ENCODE data around the gene TTLL1. TPM values are rescaled to one million over a fixed set of nuclear protein-coding genes. Genes with fewer than 3 reads are reported as not detected.

Gene TTLL1
- total RNA-seq, 1 experiment from 2014 or later, result 5.5 TPM

DNA sequence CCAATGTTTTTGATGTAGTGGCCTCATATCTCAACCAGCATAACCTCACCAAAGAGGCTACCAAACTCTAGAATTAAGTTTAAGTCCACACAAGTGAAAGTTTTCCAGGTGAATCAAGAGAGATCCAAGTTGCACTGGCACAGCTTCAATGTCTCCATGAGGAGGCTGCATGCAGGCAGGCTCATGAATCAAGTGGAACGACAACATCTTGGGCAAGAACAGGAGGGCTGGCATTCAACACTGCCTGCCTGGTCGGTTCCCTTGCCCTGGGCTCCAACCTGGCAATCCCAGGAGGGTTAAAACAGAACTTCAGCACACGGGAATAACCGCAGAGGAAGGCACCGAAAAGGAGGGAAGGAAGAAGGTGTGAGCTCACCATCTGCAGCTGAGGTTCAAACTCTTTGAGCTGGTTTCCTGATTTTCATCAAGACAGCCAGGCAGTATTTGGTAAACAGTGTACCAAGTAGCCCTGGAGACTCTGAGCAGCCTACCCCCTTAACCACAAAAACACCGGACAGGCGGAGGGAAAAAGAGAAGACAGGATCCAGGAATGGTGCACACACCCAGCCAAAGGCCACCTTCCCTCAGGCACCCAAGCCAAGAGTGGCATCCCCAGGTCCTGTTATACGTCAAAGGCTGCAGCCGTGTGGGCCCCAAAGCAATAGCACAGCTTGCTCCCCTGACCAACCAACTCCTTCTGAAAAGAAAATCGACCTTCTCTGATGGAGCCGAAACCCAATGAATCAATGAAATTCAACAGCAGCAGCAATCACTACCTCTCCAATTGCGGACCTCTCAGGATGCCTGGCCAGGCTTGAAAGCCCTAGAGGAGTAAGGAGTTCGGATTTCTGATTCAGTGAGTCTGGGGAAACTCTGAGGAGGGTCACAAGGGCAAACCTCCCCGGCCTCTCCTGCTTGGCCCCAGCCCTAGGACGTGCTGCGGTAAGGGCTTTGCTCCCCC is 75.6 kb downstream of the TTLL1 start:
- H3K9me3 Mint-ChIP-seq, result peaks cover 8% of the 10 kb centered on the region
- peaks cover 6% of the 10 kb centered on the region for H3K36me3 Mint-ChIP-seq
- POLR2A ChIA-PET, result interaction anchor here (0.6 to 2.5 kb wide), 8 partner anchors 9 to 157 kb away, joined by 3 to 12 read pairs (median 3); partner anchors contain the start of gene ARFGAP3
- peaks cover 14% of the 10 kb centered on the region for H3K27me3 Mint-ChIP-seq (ENCODE audit: low read depth)
- TF ChIP-seq, protein P1, sequence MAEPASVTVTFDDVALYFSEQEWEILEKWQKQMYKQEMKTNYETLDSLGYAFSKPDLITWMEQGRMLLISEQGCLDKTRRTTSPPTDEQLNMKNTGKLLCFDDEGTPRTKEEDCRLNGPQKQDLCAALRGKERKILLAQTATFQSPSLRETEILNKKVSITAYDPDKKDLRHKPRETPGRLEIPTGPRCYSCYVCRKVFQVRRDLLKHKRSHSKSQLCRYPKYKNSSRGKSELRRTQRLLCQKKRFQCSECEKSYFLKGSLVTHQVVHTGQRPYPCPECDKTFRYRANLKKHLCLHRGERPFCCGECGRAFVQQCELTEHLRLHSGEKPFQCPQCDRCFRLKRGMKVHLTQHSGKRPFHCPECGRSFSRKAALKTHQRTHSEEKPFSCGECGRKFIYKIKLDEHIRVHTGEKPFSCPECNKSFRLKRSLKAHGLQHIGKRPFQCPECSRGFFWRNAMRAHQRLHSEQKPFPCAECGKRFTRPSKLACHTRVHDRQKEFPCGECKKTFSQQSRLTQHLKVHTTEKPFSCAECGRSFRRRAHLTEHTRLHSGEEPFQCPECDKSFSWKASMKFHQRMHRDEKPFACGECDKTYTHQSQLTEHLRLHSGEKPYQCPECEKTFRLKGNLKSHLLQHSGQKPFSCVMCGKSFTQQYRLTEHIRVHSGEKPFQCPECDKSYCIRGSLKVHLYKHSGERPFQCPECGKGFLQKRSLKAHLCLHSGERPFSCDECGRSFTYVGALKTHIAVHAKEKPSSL (CRISPR knock-in tag; conservative IDR thresholded peaks at IDR 0.05), result no peak
- TF ChIP-seq, protein P2, sequence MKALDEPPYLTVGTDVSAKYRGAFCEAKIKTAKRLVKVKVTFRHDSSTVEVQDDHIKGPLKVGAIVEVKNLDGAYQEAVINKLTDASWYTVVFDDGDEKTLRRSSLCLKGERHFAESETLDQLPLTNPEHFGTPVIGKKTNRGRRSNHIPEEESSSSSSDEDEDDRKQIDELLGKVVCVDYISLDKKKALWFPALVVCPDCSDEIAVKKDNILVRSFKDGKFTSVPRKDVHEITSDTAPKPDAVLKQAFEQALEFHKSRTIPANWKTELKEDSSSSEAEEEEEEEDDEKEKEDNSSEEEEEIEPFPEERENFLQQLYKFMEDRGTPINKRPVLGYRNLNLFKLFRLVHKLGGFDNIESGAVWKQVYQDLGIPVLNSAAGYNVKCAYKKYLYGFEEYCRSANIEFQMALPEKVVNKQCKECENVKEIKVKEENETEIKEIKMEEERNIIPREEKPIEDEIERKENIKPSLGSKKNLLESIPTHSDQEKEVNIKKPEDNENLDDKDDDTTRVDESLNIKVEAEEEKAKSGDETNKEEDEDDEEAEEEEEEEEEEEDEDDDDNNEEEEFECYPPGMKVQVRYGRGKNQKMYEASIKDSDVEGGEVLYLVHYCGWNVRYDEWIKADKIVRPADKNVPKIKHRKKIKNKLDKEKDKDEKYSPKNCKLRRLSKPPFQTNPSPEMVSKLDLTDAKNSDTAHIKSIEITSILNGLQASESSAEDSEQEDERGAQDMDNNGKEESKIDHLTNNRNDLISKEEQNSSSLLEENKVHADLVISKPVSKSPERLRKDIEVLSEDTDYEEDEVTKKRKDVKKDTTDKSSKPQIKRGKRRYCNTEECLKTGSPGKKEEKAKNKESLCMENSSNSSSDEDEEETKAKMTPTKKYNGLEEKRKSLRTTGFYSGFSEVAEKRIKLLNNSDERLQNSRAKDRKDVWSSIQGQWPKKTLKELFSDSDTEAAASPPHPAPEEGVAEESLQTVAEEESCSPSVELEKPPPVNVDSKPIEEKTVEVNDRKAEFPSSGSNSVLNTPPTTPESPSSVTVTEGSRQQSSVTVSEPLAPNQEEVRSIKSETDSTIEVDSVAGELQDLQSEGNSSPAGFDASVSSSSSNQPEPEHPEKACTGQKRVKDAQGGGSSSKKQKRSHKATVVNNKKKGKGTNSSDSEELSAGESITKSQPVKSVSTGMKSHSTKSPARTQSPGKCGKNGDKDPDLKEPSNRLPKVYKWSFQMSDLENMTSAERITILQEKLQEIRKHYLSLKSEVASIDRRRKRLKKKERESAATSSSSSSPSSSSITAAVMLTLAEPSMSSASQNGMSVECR (CRISPR knock-in tag; IDR thresholded peaks at IDR 0.05; ENCODE audit: borderline replicate concordance), result 0 out of 2 replicates have a peak, but pooled peaks have one; percentile 30
- H3K4me1 Mint-ChIP-seq, result peaks cover 33% of the 10 kb centered on the region
- peak overlapping the region; percentile 91 for H3K27ac Mint-ChIP-seq
- H3K4me3 Mint-ChIP-seq, result peak overlapping the region; percentile 95
- DNase-seq (ENCODE audit: low spot score), result no peak
- CTCF ChIA-PET, result interaction anchor here (0.8 to 2.9 kb wide), 6 partner anchors 11 to 146 kb away, joined by 3 to 16 read pairs (median 7); no protein-coding TSS in a partner anchor
- no peak for ATAC-seq

DNA sequence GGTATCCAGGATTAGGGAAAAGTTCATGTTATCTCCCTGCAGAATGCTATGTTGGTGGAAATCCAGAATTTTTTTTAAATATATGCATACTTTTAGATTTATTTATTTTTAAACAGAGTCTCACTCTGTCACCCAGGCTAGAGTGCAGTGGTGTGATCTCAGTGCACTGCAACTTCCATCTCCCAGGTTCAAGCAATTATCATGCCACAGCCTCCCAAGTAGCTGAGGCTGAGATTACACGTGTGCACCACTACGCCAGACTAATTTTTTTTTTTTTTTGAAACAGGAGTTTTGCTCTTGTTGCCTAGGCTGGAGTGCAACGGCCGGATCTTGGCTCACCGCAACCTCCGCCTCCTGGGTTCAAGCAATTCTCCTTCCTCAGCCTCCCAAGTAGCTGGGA is 76.8 kb downstream of the TTLL1 start:
- ChIA-PET CTCF (interaction anchor here (1.1 kb wide), 1 partner anchor 48 kb away, joined by 4 read pairs; no protein-coding TSS in a partner anchor), POLR2A (interaction anchor here (0.6 kb wide), 1 partner anchor 171 kb away, joined by 4 read pairs; no protein-coding TSS in a partner anchor)
- peaks cover 1% of the 10 kb centered on the region for H3K9me3 Mint-ChIP-seq
- no peak for DNase-seq (ENCODE audit: low spot score)
- no peak overlapping the region for H3K4me3 Mint-ChIP-seq
- peaks cover 14% of the 10 kb centered on the region; the same call in 1 of the 2 replicates for H3K27me3 Mint-ChIP-seq (ENCODE audit: low read depth)
- H3K36me3 Mint-ChIP-seq, result peaks cover under 1% of the 10 kb centered on the region
- ATAC-seq, result no peak
- H3K27ac Mint-ChIP-seq, result no peak overlapping the region
- peaks cover 38% of the 10 kb centered on the region for H3K4me1 Mint-ChIP-seq
- no peak for TF ChIP-seq CREB1 (CRISPR knock-in tag; IDR thresholded peaks at IDR 0.05)
- no peak for TF ChIP-seq SOX15 (CRISPR knock-in tag; IDR thresholded peaks at IDR 0.05)
- TF ChIP-seq TP53 (CRISPR knock-in tag; IDR thresholded peaks at IDR 0.05), result no peak
- TF ChIP-seq, protein P3, sequence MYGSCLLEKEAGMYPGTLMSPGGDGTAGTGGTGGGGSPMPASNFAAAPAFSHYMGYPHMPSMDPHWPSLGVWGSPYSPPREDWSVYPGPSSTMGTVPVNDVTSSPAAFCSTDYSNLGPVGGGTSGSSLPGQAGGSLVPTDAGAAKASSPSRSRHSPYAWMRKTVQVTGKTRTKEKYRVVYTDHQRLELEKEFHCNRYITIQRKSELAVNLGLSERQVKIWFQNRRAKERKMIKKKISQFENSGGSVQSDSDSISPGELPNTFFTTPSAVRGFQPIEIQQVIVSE (CRISPR knock-in tag; IDR thresholded peaks at IDR 0.05; ENCODE audit: borderline replicate concordance), result no peak
- no peak for TF ChIP-seq ELF4 (CRISPR knock-in tag; IDR thresholded peaks at IDR 0.05; ENCODE audit: low read depth)
- TF ChIP-seq, protein P1 (CRISPR knock-in tag; conservative IDR thresholded peaks at IDR 0.05), result no peak
- TF ChIP-seq, protein P4, sequence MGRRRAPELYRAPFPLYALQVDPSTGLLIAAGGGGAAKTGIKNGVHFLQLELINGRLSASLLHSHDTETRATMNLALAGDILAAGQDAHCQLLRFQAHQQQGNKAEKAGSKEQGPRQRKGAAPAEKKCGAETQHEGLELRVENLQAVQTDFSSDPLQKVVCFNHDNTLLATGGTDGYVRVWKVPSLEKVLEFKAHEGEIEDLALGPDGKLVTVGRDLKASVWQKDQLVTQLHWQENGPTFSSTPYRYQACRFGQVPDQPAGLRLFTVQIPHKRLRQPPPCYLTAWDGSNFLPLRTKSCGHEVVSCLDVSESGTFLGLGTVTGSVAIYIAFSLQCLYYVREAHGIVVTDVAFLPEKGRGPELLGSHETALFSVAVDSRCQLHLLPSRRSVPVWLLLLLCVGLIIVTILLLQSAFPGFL (CRISPR knock-in tag; IDR thresholded peaks at IDR 0.05; ENCODE audit: borderline replicate concordance), result no peak
- TF ChIP-seq, protein P5, sequence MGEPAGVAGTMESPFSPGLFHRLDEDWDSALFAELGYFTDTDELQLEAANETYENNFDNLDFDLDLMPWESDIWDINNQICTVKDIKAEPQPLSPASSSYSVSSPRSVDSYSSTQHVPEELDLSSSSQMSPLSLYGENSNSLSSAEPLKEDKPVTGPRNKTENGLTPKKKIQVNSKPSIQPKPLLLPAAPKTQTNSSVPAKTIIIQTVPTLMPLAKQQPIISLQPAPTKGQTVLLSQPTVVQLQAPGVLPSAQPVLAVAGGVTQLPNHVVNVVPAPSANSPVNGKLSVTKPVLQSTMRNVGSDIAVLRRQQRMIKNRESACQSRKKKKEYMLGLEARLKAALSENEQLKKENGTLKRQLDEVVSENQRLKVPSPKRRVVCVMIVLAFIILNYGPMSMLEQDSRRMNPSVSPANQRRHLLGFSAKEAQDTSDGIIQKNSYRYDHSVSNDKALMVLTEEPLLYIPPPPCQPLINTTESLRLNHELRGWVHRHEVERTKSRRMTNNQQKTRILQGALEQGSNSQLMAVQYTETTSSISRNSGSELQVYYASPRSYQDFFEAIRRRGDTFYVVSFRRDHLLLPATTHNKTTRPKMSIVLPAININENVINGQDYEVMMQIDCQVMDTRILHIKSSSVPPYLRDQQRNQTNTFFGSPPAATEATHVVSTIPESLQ (CRISPR knock-in tag; IDR thresholded peaks at IDR 0.05), result no peak
- TF ChIP-seq ZNF416 (CRISPR knock-in tag; IDR thresholded peaks at IDR 0.05), result no peak
- TF ChIP-seq FOXP1 (CRISPR knock-in tag; IDR thresholded peaks at IDR 0.05; ENCODE audit: borderline replicate concordance), result no peak
- TF ChIP-seq PRRX2 (CRISPR knock-in tag; IDR thresholded peaks at IDR 0.05), result no peak
- no peak for TF ChIP-seq TCF7 (CRISPR knock-in tag; IDR thresholded peaks at IDR 0.05; ENCODE audit: low read depth)
- TF ChIP-seq, protein P6, sequence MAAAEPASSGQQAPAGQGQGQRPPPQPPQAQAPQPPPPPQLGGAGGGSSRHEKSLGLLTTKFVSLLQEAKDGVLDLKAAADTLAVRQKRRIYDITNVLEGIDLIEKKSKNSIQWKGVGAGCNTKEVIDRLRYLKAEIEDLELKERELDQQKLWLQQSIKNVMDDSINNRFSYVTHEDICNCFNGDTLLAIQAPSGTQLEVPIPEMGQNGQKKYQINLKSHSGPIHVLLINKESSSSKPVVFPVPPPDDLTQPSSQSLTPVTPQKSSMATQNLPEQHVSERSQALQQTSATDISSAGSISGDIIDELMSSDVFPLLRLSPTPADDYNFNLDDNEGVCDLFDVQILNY (CRISPR knock-in tag; IDR thresholded peaks at IDR 0.05), result no peak
- TF ChIP-seq, protein P7, sequence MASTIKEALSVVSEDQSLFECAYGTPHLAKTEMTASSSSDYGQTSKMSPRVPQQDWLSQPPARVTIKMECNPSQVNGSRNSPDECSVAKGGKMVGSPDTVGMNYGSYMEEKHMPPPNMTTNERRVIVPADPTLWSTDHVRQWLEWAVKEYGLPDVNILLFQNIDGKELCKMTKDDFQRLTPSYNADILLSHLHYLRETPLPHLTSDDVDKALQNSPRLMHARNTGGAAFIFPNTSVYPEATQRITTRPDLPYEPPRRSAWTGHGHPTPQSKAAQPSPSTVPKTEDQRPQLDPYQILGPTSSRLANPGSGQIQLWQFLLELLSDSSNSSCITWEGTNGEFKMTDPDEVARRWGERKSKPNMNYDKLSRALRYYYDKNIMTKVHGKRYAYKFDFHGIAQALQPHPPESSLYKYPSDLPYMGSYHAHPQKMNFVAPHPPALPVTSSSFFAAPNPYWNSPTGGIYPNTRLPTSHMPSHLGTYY (CRISPR knock-in tag; IDR thresholded peaks at IDR 0.05), result no peak
